OCI-LY1 (cell line): ENCODE results near the gene KLHL29.

Source experiments
- H2AFZ ChIP-seq: fragments of 200-600 bp; sonication (generic), shearing (Covaris generic); 2 replicates; pipeline ENCODE4 v1.6.0; 2014; ENCODE audit warnings: antibody characterized with exemption, mild to moderate bottlenecking, low read length
- H3F3A ChIP-seq: fragments of 200-600 bp; sonication (generic), shearing (Covaris generic); 2 replicates; pipeline ENCODE4 v1.6.0; 2014; ENCODE audit warnings: mild to moderate bottlenecking, antibody characterized with exemption, low read length, moderate library complexity; ENCODE audit not compliant: insufficient read depth
- H3K27ac ChIP-seq: fragments of 200-600 bp; sonication (generic); 2 replicates; pipeline ENCODE4 v1.5.1; 2014; ENCODE audit warnings: low read length, mixed run types, mild to moderate bottlenecking, low read depth; ENCODE audit not compliant: poor library complexity, severe bottlenecking
- H3K27me3 ChIP-seq: fragments of 200-600 bp; sonication (generic); 2 replicates; pipeline ENCODE4 v1.6.0; 2014; ENCODE audit warnings: antibody characterized with exemption, mild to moderate bottlenecking, low read length, moderate library complexity; ENCODE audit not compliant: insufficient read depth
- H3K36me3 ChIP-seq: fragments of 200-600 bp; sonication (generic); 2 replicates; pipeline ENCODE4 v1.6.1; 2014; ENCODE audit warnings: mild to moderate bottlenecking, antibody characterized with exemption, low read length, moderate library complexity, mixed read lengths; ENCODE audit not compliant: insufficient read depth
- H3K4me1 ChIP-seq: fragments of 200-600 bp; sonication (generic); 2 replicates; pipeline ENCODE4 v1.5.1; 2014; ENCODE audit warnings: mild to moderate bottlenecking, low read length, moderate library complexity; ENCODE audit not compliant: insufficient read depth, severe bottlenecking
- H3K4me2 ChIP-seq: fragments of 200-600 bp; sonication (generic), shearing (Covaris generic); 2 replicates; pipeline ENCODE4 v1.6.1; 2014; ENCODE audit warnings: low read length
- H3K4me3 ChIP-seq: fragments of 200-600 bp; sonication (generic); 2 replicates; pipeline ENCODE4 v1.5.1; 2014; ENCODE audit warnings: low read length, low read depth, mild to moderate bottlenecking, mixed read lengths; ENCODE audit not compliant: poor library complexity, severe bottlenecking
- H3K79me2 ChIP-seq: fragments of 200-600 bp; shearing (Covaris generic); 2 replicates; pipeline ENCODE4 v1.6.1; 2016; ENCODE audit warnings: mixed run types, low read length, mixed read lengths; ENCODE audit not compliant: insufficient read depth
- H3K9ac ChIP-seq: fragments of 200-600 bp; sonication (generic), shearing (Covaris generic); 2 replicates; pipeline ENCODE4 v1.6.1; 2014; ENCODE audit warnings: mild to moderate bottlenecking, low read length, mixed read lengths
- H3K9me2 ChIP-seq: fragments of 200-600 bp; sonication (generic), shearing (Covaris generic); 2 replicates; pipeline ENCODE4 v1.6.1; 2014; ENCODE audit warnings: low read depth, mild to moderate bottlenecking, low read length, mixed read lengths
- H3K9me3 ChIP-seq: fragments of 200-600 bp; shearing (Covaris generic); 2 replicates; pipeline ENCODE4 v1.6.1; 2014; ENCODE audit warnings: low read length, mixed read lengths
- H4K20me1 ChIP-seq: fragments of 200-600 bp; sonication (generic), shearing (Covaris generic); 2 replicates; pipeline ENCODE4 v1.6.0; 2016; ENCODE audit warnings: mild to moderate bottlenecking, low read length; ENCODE audit not compliant: insufficient read depth
- CTCF ChIP-seq: fragments of 200-600 bp; sonication (generic), shearing (Covaris generic); IDR thresholded peaks from 2 replicates; pipeline ENCODE4 v1.5.1; 2017; ENCODE audit warnings: mild to moderate bottlenecking, antibody characterized with exemption, low read length, moderate library complexity, mixed read lengths
- EZH2 ChIP-seq: fragments of 200-600 bp; sonication (generic), shearing (Covaris generic); IDR thresholded peaks from 2 replicates; pipeline ENCODE4 v1.8.0; 2017; ENCODE audit warnings: borderline replicate concordance, mixed run types, mild to moderate bottlenecking, antibody characterized with exemption, low read length, moderate library complexity, mixed read lengths

KLHL29 gene

DNA sequence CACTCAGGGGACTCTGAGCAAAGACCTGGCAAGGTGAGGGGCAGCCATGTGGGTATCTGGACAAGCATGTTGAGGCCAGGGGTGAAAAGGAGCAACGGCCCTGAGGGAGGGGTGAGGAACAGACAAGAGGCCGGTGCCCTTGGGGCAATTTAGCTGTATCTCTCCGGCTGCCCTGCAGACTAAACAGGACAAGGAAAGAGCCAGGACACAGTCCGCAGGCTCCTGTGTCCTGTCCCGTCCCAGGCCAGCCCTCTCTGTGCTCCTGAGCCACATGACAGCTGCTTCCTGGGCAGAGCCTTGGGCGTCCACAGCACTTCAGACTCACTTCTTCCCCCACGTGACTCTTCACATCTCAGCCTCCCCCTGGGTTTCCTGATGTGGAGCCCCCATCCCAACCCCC lies 206.1 kb downstream of the KLHL29 start:
- Histone ChIP-seq H3F3A (no peaks in the 10 kb centered on the region), H3K9me3 (no peaks in the 10 kb centered on the region), H2AFZ (no peak overlapping the region), H3K9ac (no peak overlapping the region), H3K4me2 (no peak overlapping the region), H3K4me3 (no peak overlapping the region), H3K27ac (no peak overlapping the region), H3K27me3 (peaks cover 6% of the 10 kb centered on the region; the same call in 1 of the 2 replicates), H3K9me2 (no peaks in the 10 kb centered on the region), H3K36me3 (no peaks in the 10 kb centered on the region), H3K4me1 (no peaks in the 10 kb centered on the region), H3K79me2 (no peaks in the 10 kb centered on the region), H4K20me1 (no peaks in the 10 kb centered on the region)
- no peak for TF ChIP-seq CTCF
- TF ChIP-seq EZH2, result no peak

DNA sequence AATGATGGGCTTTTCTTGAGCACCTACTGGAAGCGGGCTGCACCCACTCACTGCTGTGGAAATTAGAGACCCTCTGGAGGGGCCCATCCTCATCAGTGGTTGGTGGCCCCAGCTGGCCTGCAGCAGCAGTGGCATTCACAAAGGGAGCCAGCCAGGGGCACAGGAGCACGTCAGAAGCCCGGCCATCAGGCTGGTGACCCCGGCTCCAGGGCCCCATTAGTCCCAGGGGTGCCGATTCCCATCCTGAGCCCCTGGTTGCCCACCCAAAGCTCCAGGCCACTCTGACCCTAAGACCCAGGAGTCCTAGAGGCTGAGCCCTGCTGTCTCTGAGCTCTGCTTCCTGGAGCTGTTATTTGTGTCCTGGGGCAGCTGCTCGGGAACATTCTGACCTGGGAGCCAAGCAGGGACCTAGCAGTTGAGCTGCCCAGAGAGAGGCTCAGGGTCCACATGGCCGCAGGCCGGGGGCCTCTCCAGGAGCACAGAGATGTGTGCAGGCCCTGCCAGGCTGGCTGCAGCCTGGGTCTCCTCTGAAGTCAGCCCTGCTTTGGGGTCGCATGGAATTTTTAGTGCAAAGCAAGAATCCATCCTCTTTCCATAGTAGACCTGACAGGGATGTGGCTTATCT lies 207.2 kb downstream of the KLHL29 start:
- H3K9me3 ChIP-seq, result no peaks in the 10 kb centered on the region
- H3K27ac ChIP-seq, result no peak overlapping the region
- TF ChIP-seq CTCF (no peak), EZH2 (no peak)
- no peaks in the 10 kb centered on the region for H3K4me1 ChIP-seq
- H3K4me2 ChIP-seq, result no peak overlapping the region
- H3K79me2 ChIP-seq, result no peaks in the 10 kb centered on the region
- no peak overlapping the region for H3K9ac ChIP-seq
- no peaks in the 10 kb centered on the region for H3K36me3 ChIP-seq
- H3F3A ChIP-seq, result no peaks in the 10 kb centered on the region
- no peak overlapping the region for H2AFZ ChIP-seq
- H3K4me3 ChIP-seq, result no peak overlapping the region
- no peaks in the 10 kb centered on the region for H4K20me1 ChIP-seq
- peaks cover 6% of the 10 kb centered on the region; the same call in 1 of the 2 replicates for H3K27me3 ChIP-seq
- H3K9me2 ChIP-seq, result no peaks in the 10 kb centered on the region

- Histone ChIP-seq H2AFZ (no peak overlapping the region), H3K9me3 (no peaks in the 10 kb centered on the region), H3K4me1 (no peaks in the 10 kb centered on the region), H4K20me1 (no peaks in the 10 kb centered on the region), H3K4me3 (no peak overlapping the region), H3K27me3 (peaks cover 6% of the 10 kb centered on the region; the same call in 1 of the 2 replicates), H3K27ac (no peak overlapping the region), H3K4me2 (no peak overlapping the region), H3K9me2 (no peaks in the 10 kb centered on the region), H3K9ac (no peak overlapping the region), H3F3A (no peaks in the 10 kb centered on the region), H3K79me2 (no peaks in the 10 kb centered on the region), H3K36me3 (no peaks in the 10 kb centered on the region)
- TF ChIP-seq CTCF, result no peak
- no peak for TF ChIP-seq EZH2
These were observed 208.1 kb downstream of the KLHL29 start for GRCh38 chr2:23592898-23593751.
